ENCODE results near the gene CACNA1S. TPM values are rescaled to one million over a fixed set of nuclear protein-coding genes. Genes with fewer than 3 reads are reported as not detected.

The CACNA1S gene
- total and polyA plus RNA-seq, 5 experiments from 2014 or later, result not detected

Other genes with a start within 250 kb of the CACNA1S start
- gene GPR25, start 239.4 kb downstream of the CACNA1S start, total RNA-seq, result not detected
- gene GPR25, start 239.4 kb downstream of the CACNA1S start, polyA plus RNA-seq, result under 1 TPM; 0.15 to 0.94 (median 0.30) TPM
- gene INAVA, start 217.5 kb downstream of the CACNA1S start, total RNA-seq, result not detected
- not detected for gene INAVA, start 217.5 kb downstream of the CACNA1S start, polyA plus RNA-seq
- 10 to 100 TPM; 91.7 to 95.3 TPM for gene KIF21B, start 88.7 kb downstream of the CACNA1S start, total RNA-seq
- gene KIF21B, start 88.7 kb downstream of the CACNA1S start, polyA plus RNA-seq, result 1 to 10 TPM; 2.2 to 8.3 (median 3.5) TPM
- under 1 TPM in 1 of 2 experiments, not detected in 1; 0.27 TPM for gene ASCL5, start 14.8 kb upstream of the CACNA1S start, total RNA-seq
- under 1 TPM in 1 of 3 donors, not detected in 2; 0.08 TPM for gene ASCL5, start 14.8 kb upstream of the CACNA1S start, polyA plus RNA-seq
- 10 to 100 TPM; 23.7 to 26.9 TPM for gene TMEM9, start 42.0 kb upstream of the CACNA1S start, total RNA-seq
- 10 to 100 TPM; 30.6 to 43.2 (median 40.9) TPM for gene TMEM9, start 42.0 kb upstream of the CACNA1S start, polyA plus RNA-seq
- gene IGFN1, start 78.4 kb upstream of the CACNA1S start, total RNA-seq, result not detected
- not detected for gene IGFN1, start 78.4 kb upstream of the CACNA1S start, polyA plus RNA-seq
- gene PKP1, start 171.1 kb upstream of the CACNA1S start, total RNA-seq, result not detected
- not detected for gene PKP1, start 171.1 kb upstream of the CACNA1S start, polyA plus RNA-seq